MG63 (cell line): Measurements from ENCODE around the gene APLP2. TPM values are rescaled to one million over a fixed set of nuclear protein-coding genes. Genes with fewer than 3 reads are reported as not detected.
"Not testable (repeated sequence)": the region's sequence is repeated elsewhere in the genome, so short reads cannot be mapped to it uniquely, and the experiment has no call there.

ENCODE experiments used
- DNase-seq: peaks from one replicate; pipeline ENCODE4 v3.0.0-alpha.2; 2020
- H3K27me3 ChIP-seq: fragments of 250-450 bp; sonication (Bioruptor Pico); 2 replicates; pipeline ENCODE4 v1.5.1; 2020; ENCODE audit warnings: mild to moderate bottlenecking, moderate library complexity
- H3K36me3 ChIP-seq: fragments of 250-450 bp; sonication (Bioruptor Pico); 2 replicates; pipeline ENCODE4 v1.5.1; 2020; ENCODE audit warnings: mild to moderate bottlenecking, moderate library complexity
- H3K4me3 ChIP-seq: fragments of 250-450 bp; sonication (Bioruptor Pico); 2 replicates; pipeline ENCODE4 v1.5.1; 2020; ENCODE audit warnings: mild to moderate bottlenecking, moderate library complexity
- H3K9me3 ChIP-seq: fragments of 250-450 bp; sonication (Bioruptor Pico); 2 replicates; pipeline ENCODE4 v1.5.1; 2020; ENCODE audit warnings: mild to moderate bottlenecking, moderate library complexity
- total RNA-seq: library from RNA; depleted of rRNA; stranded (reverse); fragments of >200 nt; shearing (Covaris generic); gene quantifications from 2 replicates; pipeline ENCODE4 v1.2.3, GENCODE V29; 2014; ENCODE audit warnings: low replicate concordance

The APLP2 gene
- total RNA-seq, 1 experiment from 2014 or later: 369 TPM

DNA sequence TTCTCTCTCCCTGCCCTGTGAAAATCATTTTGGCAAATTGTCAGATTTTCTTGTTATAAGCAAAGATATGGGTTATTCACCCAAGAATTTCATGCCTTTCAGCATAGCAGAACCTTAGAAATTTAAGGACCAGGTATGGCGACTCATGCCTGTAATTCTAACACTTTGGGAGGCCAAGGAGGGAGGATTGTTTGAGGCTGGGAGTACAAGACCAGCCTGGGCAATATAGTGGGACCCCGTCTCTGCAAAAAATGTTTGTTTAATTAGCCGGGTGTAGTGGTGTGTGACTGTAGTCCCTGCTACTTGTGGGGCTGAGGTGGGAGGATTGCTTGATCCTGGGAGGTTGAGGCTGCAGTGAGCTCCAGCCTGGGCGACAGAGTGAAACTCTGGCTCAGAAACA lies 27.6 kb downstream of the APLP2 start:
- H3K27me3 ChIP-seq: no peaks in the 10 kb centered on the region
- no peak overlapping the region for H3K4me3 ChIP-seq
- H3K9me3 ChIP-seq: no peaks in the 10 kb centered on the region
- H3K36me3 ChIP-seq: no peaks in the 10 kb centered on the region; the same call in none of the 2 replicates
- DNase-seq: no peak

DNA sequence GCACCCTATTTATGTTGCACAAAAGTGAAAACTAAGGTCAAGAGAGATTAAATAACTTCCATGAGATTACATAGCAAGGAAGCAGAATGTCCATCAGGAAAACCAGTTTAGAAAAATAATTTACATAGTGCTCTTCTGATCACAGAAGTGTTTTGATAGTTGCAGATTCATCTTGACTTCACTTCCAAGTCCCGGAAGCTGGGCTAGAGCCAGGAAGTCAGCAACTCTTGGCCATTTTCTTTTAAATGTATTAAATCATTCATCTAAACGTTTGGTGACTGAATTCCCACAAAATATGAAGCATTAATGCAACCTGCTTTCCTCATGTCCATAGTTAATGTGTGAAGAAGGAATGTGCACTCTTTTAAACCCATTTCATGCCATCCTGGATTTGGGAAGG lies 29.7 kb downstream of the APLP2 start:
- no peaks in the 10 kb centered on the region; the same call in none of the 2 replicates for H3K36me3 ChIP-seq
- DNase-seq: peak; percentile 33
- no peaks in the 10 kb centered on the region for H3K9me3 ChIP-seq
- H3K27me3 ChIP-seq: no peaks in the 10 kb centered on the region
- no peak overlapping the region for H3K4me3 ChIP-seq

DNA sequence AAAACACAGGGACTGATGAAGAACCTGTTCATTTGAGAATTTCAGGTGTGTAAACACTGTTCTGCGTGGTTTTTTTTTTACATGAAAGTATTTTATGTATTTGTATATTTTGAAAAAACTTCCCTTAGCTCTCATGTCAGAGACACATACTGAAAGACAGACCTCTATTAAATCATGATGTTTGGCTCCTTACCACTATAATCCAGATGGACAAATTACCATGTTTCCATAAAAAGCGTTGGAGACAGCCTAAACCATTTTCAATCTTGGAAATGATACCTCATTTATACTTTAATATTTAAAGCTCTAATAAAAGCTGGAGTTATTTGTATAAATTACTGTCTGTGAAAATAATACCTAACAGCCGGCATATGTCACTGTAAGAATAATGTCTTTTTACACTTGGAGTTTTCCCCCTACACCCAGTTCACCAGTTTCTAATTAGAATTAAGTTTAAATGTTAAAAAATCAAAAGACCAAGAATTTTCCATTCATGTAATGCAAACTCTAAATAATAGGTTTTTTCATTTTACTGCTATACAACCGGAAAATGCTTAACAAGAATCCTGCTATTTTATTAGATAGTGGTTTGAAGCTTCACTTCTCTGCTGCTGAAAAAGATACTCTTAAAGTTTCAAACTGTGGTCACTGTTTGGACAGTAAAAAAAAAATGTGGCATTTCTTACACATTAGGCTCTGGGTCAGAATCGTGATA lies 30.8 kb downstream of the APLP2 start:
- no peaks in the 10 kb centered on the region for H3K9me3 ChIP-seq
- H3K4me3 ChIP-seq: no peak overlapping the region
- no peaks in the 10 kb centered on the region; the same call in none of the 2 replicates for H3K36me3 ChIP-seq
- no peak for DNase-seq
- H3K27me3 ChIP-seq: no peaks in the 10 kb centered on the region

DNA sequence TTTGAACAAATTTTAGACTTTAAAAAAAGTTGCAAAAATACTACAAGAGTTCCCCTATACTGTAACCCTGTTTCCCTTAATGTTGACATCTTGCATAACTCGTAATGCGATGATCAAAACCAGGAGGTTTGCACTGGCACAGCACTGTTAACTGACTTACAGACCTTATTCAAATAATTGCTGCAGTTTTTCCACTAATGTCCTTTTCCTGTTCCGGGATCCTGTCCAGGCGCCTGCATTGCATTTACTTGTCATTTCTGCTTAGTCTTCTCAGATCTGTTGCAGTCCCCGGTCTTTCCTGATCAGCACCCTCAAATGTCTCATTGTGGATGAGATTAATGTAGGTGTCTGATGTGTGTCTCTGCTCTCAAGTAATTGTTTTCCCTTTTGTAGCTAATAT lies 32.0 kb downstream of the APLP2 start:
- Histone ChIP-seq H3K27me3 (no peaks in the 10 kb centered on the region), H3K9me3 (no peaks in the 10 kb centered on the region), H3K36me3 (peaks cover 5% of the 10 kb centered on the region), H3K4me3 (no peak overlapping the region)
- no peak for DNase-seq

DNA sequence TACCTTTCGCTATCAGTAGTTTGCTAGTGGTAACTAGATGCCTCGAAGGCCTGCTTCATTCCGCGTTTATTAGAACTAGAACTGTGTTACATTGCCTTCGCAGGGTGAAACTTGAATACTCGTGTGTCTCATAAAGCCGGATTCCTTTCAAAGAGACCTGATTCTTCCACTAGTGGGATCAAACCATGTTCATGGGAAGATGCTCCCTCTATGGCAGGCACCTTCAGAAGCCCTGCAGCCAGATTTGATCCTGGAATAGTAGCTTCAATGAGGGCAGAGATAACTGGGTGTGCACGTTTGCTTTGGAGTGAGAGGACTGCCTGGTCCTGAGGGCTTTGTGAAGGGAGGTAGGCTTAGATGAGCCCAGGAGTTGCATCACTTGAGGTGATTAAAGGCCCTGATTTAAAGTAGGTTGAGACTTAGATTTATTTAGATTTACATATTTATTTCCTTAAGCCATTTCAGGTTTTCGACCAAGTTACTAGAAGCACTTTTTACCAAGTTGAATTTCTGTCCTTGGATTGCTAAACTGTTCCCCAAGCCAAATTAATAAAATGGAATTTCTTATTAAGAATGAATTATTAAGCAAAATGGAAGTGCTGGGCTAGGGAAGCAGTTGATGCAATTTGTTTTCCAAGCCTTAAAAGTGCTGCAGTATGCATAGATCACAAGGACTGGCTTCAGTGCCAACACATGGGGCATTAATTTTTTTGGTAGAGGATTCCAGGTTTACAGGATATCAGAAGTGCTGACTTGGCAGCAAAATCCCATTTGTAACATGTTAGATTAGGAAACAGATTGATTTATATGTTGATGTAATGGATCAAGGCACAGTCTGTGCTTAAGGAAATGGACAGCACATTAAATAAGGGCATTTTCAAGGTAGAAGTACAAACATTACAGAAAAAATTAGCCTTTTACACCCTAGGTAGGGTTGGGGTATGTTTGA lies 32.9 kb downstream of the APLP2 start:
- Histone ChIP-seq H3K4me3 (no peak overlapping the region), H3K27me3 (no peaks in the 10 kb centered on the region), H3K36me3 (peaks cover 15% of the 10 kb centered on the region), H3K9me3 (no peaks in the 10 kb centered on the region)
- DNase-seq: no peak

DNA sequence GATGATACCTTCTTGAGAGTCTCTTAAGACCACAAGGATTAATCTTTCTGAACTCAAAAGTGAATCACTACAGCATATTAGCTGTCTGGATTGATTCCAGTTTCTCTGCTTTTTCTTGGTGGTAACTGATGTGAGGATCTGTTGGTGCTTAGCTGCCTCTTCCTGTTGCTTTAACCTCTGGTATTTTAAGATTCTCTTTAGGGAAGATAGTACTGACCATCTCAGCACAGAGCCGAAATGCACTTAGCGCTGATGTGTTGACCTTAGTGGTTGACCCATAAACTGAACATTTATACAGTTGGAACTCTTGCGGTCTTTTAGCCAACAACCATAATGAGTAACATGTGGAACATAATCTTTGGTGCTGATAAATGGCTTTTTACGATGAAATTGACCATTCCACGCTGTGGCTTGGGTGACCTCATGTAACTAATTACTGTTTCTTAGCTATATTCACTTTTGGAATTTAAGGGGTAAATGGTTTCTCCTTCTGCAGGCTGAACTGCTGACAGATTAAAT lies 33.7 kb downstream of the APLP2 start:
- Histone ChIP-seq H3K36me3 (peaks cover 22% of the 10 kb centered on the region), H3K9me3 (no peaks in the 10 kb centered on the region), H3K4me3 (no peak overlapping the region), H3K27me3 (no peaks in the 10 kb centered on the region)
- DNase-seq: peak; percentile 71

DNA sequence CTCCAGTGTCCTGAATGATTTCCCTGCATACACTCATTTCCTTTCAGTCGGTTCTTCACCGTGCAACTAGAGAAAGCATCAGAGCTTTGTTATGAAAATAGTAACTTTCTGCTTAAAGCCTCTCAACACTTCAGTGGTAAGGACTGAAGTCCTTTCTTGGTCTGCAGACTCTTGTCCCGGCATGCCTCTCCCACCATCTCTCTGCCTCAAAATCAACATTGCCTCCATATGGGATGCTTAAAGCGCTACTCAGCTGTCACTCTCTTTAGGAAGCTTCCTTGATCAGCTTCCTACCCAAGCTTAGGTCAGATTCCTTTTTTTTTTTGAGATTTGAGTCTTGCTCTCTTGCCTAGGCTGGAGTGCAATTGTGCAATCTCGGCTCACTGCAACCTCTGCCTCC lies 36.7 kb downstream of the APLP2 start:
- Histone ChIP-seq H3K9me3 (no peaks in the 10 kb centered on the region), H3K27me3 (no peaks in the 10 kb centered on the region), H3K4me3 (no peak overlapping the region), H3K36me3 (peaks cover 45% of the 10 kb centered on the region)
- DNase-seq: no peak

DNA sequence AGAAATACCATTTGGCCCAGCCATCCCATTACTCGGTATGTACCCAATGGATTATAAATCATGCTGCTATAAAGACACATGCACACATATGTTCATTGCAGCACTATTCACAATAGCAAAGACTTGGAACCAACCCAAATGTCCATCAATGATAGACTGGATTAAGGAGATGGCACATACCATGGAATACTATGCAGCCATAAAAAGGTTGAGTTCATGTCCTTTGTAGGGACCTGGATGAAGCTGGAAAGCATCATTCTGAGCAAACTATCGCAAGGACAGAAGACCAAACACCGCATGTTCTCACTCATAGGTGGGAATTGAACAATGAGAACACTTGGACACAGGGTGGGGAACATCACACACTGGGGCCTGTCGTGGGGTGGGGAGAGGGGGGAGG lies 39.0 kb downstream of the APLP2 start:
- not testable (repeated sequence) for DNase-seq, H3K4me3 ChIP-seq, H3K9me3 ChIP-seq, H3K27me3 ChIP-seq
- peaks cover 52% of the 10 kb centered on the region for H3K36me3 ChIP-seq

DNA sequence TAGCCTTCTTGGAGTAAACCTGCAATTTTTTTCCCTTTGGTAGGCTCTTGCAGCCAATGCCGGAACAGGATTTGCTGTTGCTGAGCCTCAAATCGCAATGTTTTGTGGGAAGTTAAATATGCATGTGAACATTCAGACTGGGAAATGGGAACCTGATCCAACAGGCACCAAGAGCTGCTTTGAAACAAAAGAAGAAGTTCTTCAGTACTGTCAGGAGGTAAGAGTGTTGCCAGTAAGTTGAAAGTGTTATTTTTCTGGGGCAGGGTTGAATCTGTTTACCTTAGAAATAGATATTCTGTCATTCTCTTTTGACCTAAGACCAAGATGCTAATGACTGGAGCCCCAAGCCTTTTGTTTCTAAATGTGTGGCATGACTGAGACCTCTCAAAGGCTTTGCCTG lies 39.7 kb downstream of the APLP2 start:
- DNase-seq: no peak
- Histone ChIP-seq H3K27me3 (no peaks in the 10 kb centered on the region), H3K9me3 (no peaks in the 10 kb centered on the region)

DNA sequence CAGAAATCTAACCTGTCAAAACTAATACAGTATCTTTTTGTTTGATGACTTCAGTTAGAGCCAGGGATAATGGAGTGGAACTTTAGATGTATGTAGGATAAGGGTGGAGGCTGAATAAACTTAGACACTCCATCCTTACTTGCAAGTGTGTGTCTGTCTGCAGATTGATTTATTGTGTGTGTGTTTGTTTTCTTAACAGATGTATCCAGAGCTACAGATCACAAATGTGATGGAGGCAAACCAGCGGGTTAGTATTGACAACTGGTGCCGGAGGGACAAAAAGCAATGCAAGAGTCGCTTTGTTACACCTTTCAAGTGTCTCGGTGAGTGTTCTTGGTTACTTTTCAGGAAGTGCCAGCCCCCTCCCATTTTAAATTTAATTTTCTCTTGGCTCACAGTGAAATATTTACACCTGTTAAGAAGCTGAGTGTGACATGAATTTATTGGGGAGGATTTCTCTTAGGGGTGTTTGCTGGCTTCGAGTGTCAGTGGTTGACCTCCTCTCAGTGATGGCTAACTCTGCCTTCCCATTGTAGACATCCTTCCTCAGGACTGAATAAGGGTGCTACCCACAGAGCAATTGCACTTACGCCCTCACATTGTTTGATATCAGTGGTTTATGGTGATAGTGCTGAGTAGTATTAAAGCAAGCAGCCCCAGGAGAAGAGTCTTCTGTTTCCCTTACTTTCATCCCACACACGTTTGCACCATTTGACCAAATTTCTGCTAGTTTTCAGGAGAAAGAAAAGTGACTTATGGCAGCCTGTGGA lies 40.8 kb downstream of the APLP2 start:
- Histone ChIP-seq H3K4me3 (no peak overlapping the region), H3K27me3 (no peaks in the 10 kb centered on the region), H3K9me3 (no peaks in the 10 kb centered on the region), H3K36me3 (peaks cover 54% of the 10 kb centered on the region)
- no peak for DNase-seq

More for the DNA sequence above, 39.7 kb downstream of the APLP2 start:
- no peak overlapping the region for H3K4me3 ChIP-seq
- H3K36me3 ChIP-seq: peaks cover 52% of the 10 kb centered on the region

DNA sequence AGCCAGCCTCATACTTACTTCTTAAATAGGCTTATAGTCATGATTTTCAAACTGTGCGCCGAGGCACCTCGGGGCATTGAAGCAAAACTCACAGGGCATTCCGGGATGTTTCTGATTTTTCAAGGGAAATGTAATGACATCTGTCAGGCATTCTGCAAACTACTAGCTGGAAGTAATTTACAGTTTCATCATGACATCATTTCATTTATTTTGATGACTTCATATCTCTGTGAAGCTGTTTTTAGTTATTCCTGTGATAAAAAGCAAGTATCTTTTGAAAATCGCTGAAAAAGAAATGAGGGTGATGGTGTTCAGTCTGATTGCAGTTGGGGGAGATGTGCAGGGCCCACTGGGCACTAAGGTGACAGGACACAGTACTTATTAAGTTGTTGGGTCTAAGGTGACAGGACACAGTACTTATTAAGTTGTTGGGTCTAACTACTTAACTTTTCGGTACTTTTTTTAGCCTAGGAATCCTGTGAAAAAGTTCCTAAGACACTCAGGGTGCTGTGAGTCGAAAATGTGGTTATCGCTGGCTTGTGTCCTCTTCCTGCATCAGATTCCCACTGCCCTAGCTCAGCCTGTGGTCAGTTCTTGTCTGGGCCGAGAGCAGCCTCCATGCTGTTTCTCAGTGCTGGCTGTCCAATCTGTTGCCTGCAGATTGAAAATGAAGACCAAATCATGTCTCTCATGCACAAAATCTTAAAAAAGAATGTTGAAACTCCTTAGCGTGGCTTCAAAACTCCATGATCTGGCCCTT lies 42.6 kb downstream of the APLP2 start:
- Histone ChIP-seq H3K27me3 (no peaks in the 10 kb centered on the region), H3K4me3 (no peak overlapping the region), H3K9me3 (no peaks in the 10 kb centered on the region), H3K36me3 (peaks cover 56% of the 10 kb centered on the region)
- no peak for DNase-seq

DNA sequence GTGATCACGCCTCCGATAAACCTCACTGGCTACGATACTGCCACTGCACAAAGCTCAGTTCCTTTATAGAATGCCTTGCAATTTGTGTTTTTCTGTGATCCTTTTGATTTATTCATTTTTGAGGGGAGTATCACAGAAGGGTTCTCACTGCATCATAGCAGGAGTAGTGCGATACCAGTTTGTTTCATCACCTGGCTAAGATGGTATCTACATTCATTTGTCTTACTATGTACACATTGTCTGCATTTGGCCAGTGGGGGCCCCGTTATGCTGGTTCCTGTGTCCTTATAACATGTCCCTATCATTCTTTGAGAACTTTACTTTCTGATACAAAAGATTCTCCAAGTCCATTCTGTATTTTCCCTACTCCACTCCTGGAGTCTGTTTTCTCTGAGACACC lies 44.6 kb downstream of the APLP2 start:
- no peaks in the 10 kb centered on the region for H3K27me3 ChIP-seq
- no peaks in the 10 kb centered on the region for H3K9me3 ChIP-seq
- DNase-seq: no peak
- H3K4me3 ChIP-seq: no peak overlapping the region
- peaks cover 54% of the 10 kb centered on the region for H3K36me3 ChIP-seq

DNA sequence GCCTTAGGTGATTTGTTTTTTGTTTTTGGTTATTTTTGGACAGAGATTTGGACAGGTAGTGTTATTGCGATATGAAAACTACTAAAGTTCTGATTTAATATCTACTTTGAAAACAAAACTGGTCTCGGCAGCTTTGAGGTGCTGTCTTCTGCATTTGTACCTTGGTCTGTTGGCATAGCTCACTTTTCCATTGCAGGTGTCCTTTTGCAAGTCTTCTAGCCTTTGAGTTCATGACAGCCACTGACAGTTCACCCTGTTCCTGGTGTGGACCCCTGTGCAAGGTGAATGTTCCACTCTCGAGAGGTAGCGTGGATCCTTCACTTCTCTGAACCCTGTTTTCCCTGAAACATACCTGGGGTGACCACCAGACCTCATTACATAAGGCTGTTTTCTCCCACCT lies 45.0 kb downstream of the APLP2 start:
- Histone ChIP-seq H3K4me3 (no peak overlapping the region), H3K36me3 (peaks cover 53% of the 10 kb centered on the region), H3K9me3 (no peaks in the 10 kb centered on the region), H3K27me3 (no peaks in the 10 kb centered on the region)
- DNase-seq: no peak

DNA sequence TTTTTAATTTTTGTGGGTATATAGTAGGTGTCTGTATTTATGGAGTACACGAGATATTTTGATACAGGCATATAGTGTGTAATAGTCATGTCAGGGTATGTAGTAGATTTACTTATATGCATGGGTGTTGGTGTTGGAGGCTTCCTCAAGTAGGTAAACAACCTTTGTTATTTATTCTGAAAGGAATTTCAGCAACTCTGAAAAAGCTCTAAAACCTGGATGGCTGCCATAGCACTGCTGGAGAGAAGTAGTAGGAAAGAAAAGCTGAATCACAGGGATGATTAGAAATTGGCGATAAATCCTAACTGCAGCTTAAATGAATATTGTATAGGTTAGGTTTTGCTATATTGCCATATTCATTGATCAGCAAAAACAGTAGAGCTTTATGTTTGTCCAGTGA lies 45.5 kb downstream of the APLP2 start:
- Histone ChIP-seq H3K4me3 (no peak overlapping the region), H3K36me3 (peaks cover 53% of the 10 kb centered on the region), H3K9me3 (no peaks in the 10 kb centered on the region), H3K27me3 (no peaks in the 10 kb centered on the region)
- DNase-seq: peak; percentile 52

DNA sequence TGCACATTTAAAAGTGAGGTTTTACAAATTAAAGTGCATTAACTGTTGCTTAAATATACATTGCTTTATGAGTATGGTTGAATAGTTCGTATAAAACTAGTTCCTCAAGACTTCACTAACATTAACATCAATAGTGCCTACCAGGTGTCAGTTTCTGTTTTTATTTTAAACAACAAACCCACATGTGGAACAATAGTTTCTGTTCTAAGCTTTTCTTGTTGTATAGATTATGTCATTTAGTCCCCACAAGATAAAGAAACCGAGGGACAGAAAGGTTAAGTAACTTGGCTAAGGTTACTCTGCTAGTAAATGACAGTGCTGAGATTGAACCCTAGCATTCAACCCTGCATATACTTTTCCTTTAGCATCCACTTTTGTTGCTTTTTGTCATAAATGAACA lies 48.5 kb downstream of the APLP2 start:
- H3K27me3 ChIP-seq: no peaks in the 10 kb centered on the region
- H3K36me3 ChIP-seq: peaks cover 64% of the 10 kb centered on the region
- H3K4me3 ChIP-seq: no peak overlapping the region
- no peak for DNase-seq
- H3K9me3 ChIP-seq: no peaks in the 10 kb centered on the region
